Vagina (tissue), 2 donors: ENCODE measurements around the gene PRXL2B. TPM values are rescaled to one million over a fixed set of nuclear protein-coding genes. Genes with fewer than 3 reads are reported as not detected.
"Not testable (repeated sequence)": the region's sequence is repeated elsewhere in the genome, so short reads cannot be mapped to it uniquely, and the experiment has no call there.

Experiments
- DNase-seq, 2 donors: peaks; one replicate each; pipeline ENCODE4 v3.0.0-alpha.2; 2017; ENCODE audit errors: extremely low spot score in 2 of 2
- H3K27ac ChIP-seq: fragments of 200-600 bp; sonication (generic); one replicate; pipeline ENCODE4 v1.5.1; 2019
- H3K27me3 ChIP-seq: fragments of 200-600 bp; sonication (generic); one replicate; pipeline ENCODE4 v1.5.1; 2019
- H3K36me3 ChIP-seq, 2 donors: fragments of 200-600 bp; sonication (generic); one replicate each; pipeline ENCODE4 v1.5.1; 2017 to 2019
- H3K4me1 ChIP-seq: fragments of 200-600 bp; sonication (generic); one replicate; pipeline ENCODE4 v1.5.1; 2019
- H3K4me3 ChIP-seq, 2 donors: fragments of 200-600 bp; sonication (generic); 1 replicate in 1 of 2; 2 replicates in 1 of 2; pipeline ENCODE4 v1.5.1; 2016 to 2019
- H3K9me3 ChIP-seq: fragments of 200-600 bp; sonication (generic); one replicate; pipeline ENCODE4 v1.5.1; 2019
- CTCF ChIP-seq, 3 experiments: fragments of 450-650 bp in 2 of 3; fragments of 200-600 bp in 1 of 3; sonication (generic) in 1 of 3; IDR thresholded peaks; one replicate each; pipeline ENCODE4 v1.5.1; 2017 to 2019; ENCODE audit warnings: antibody characterized with exemption in 3 of 3, mild to moderate bottlenecking in 2 of 3, moderate library complexity in 2 of 3
- POLR2A ChIP-seq, 2 donors: fragments of 450-650 bp; IDR thresholded peaks; one replicate each; pipeline ENCODE4 v1.6.1; 2017; ENCODE audit warnings: antibody characterized with exemption in 2 of 2, mild to moderate bottlenecking in 2 of 2, moderate library complexity in 2 of 2
- POLR2AphosphoS5 ChIP-seq, 2 donors: sonication (generic); formaldehyde crosslinking; IDR thresholded peaks; one replicate each; pipeline ENCODE4 v1.9.0; 2017; ENCODE audit warnings: antibody characterized with exemption in 2 of 2, mild to moderate bottlenecking in 2 of 2, low read depth in 1 of 2; ENCODE audit not compliant: insufficient read depth in 1 of 2
- intact Hi-C: fragments of 100-400 bp; cut with DNase I; formaldehyde crosslinking; loops from one replicate; pipeline ENCODE4 v1.15.1; 2023
- total RNA-seq: library from RNA; depleted of rRNA; stranded (reverse); fragments of >200 nt; gene quantifications from one replicate; pipeline ENCODE4 v1.2.3, GENCODE V29; 2016

PRXL2B gene
- total RNA-seq, 1 donor from 2014 or later: 16.2 TPM

GRCh38 chr1:2564006-2564814, 22.4 kb upstream of the PRXL2B start:
- no peak overlapping the region for H3K27ac ChIP-seq
- H3K27me3 ChIP-seq: no peaks in the 10 kb centered on the region
- peaks cover 0 to 11% of the 10 kb centered on the region in 2 donors for H3K36me3 ChIP-seq
- peaks cover 16% of the 10 kb centered on the region for H3K4me1 ChIP-seq
- DNase-seq: no peak
- no peak overlapping the region for H3K4me3 ChIP-seq
- no peak for TF ChIP-seq CTCF (IDR thresholded peaks at IDR 0.05)
- TF ChIP-seq POLR2AphosphoS5 (IDR thresholded peaks at IDR 0.05; ENCODE audit: insufficient read depth in 1 of 2, low read depth in 1 of 2): no peak
- no peak for TF ChIP-seq POLR2A (IDR thresholded peaks at IDR 0.05)
- H3K9me3 ChIP-seq: no peaks in the 10 kb centered on the region
- intact Hi-C loops: no loop called here

GRCh38 chr1:2564815-2565374, 21.7 kb upstream of the PRXL2B start:
- Histone ChIP-seq H3K9me3 (no peaks in the 10 kb centered on the region), H3K4me1 (peaks cover 10% of the 10 kb centered on the region), H3K36me3 (peaks cover 0 to 4% of the 10 kb centered on the region in 2 donors), H3K27ac (no peak overlapping the region), H3K27me3 (no peaks in the 10 kb centered on the region), H3K4me3 (no peak overlapping the region)
- intact Hi-C loops: no loop called here
- DNase-seq: no peak
- TF ChIP-seq CTCF (IDR thresholded peaks at IDR 0.05) (no peak), POLR2AphosphoS5 (IDR thresholded peaks at IDR 0.05; ENCODE audit: insufficient read depth in 1 of 2, low read depth in 1 of 2) (no peak), POLR2A (IDR thresholded peaks at IDR 0.05) (no peak)

GRCh38 chr1:2566101-2567045, 20.2 kb upstream of the PRXL2B start:
- no peak for TF ChIP-seq POLR2AphosphoS5 (IDR thresholded peaks at IDR 0.05; ENCODE audit: insufficient read depth in 1 of 2, low read depth in 1 of 2)
- no peak for TF ChIP-seq POLR2A (IDR thresholded peaks at IDR 0.05)
- TF ChIP-seq CTCF (IDR thresholded peaks at IDR 0.05): no peak
- H3K27ac ChIP-seq: no peak overlapping the region
- H3K4me1 ChIP-seq: peaks cover 6% of the 10 kb centered on the region
- DNase-seq: no peak
- no peaks in the 10 kb centered on the region for H3K27me3 ChIP-seq
- no peaks in the 10 kb centered on the region for H3K36me3 ChIP-seq
- no peaks in the 10 kb centered on the region for H3K9me3 ChIP-seq
- intact Hi-C loops: no loop called here
- H3K4me3 ChIP-seq: no peak overlapping the region

GRCh38 chr1:2567083-2567679, 19.4 kb upstream of the PRXL2B start:
- H3K9me3 ChIP-seq: no peaks in the 10 kb centered on the region
- intact Hi-C loops: no loop called here
- TF ChIP-seq POLR2A (IDR thresholded peaks at IDR 0.05): no peak
- no peak for TF ChIP-seq POLR2AphosphoS5 (IDR thresholded peaks at IDR 0.05; ENCODE audit: insufficient read depth in 1 of 2, low read depth in 1 of 2)
- TF ChIP-seq CTCF (IDR thresholded peaks at IDR 0.05): no peak
- H3K27me3 ChIP-seq: no peaks in the 10 kb centered on the region
- no peak overlapping the region for H3K4me3 ChIP-seq
- H3K27ac ChIP-seq: no peak overlapping the region
- DNase-seq: no peak
- H3K36me3 ChIP-seq: no peaks in the 10 kb centered on the region
- peaks cover 6% of the 10 kb centered on the region for H3K4me1 ChIP-seq

GRCh38 chr1:2568187-2568816, 18.3 kb upstream of the PRXL2B start:
- intact Hi-C loops, H3K9me3 ChIP-seq, H3K27ac ChIP-seq, H3K4me3 ChIP-seq, H3K27me3 ChIP-seq, H3K4me1 ChIP-seq, DNase-seq, H3K36me3 ChIP-seq: not testable (repeated sequence)
